ENCODE measurements around the gene HOXC10. TPM values are rescaled to one million over a fixed set of nuclear protein-coding genes. Genes with fewer than 3 reads are reported as not detected.

HOXC10 gene
- total RNA-seq, 1 donor from 2014 or later: 0.96 TPM

- Mint-ChIP-seq H3K4me1 (peaks cover 14% of the 10 kb centered on the region), H3K9me3 (no peaks in the 10 kb centered on the region), H3K27me3 (ENCODE audit: low read depth) (peaks cover 95% of the 10 kb centered on the region), H3K36me3 (peaks cover 2% of the 10 kb centered on the region), H3K27ac (peak within 1 kb of the TSS; percentile 34), H3K4me3 (peak within 1 kb of the TSS; percentile 59)
- peak; percentile 86 to 90 for DNase-seq (ENCODE audit: low spot score in 2 of 2, unreplicated experiment in 2 of 2)
- TF ChIP-seq CTCF (IDR thresholded peaks at IDR 0.05; ENCODE audit: unreplicated experiment): no peak
Measured at GRCh38 chr12:53938326-53939140, 46.4 kb upstream of the HOXC10 start, which contains the start of gene HOXC13. HOXC13 (plus strand) TSS chr12:53938831; CDS start chr12:53938907, 76 bp downstream.

- Mint-ChIP-seq H3K36me3 (peaks cover 2% of the 10 kb centered on the region), H3K4me1 (peaks cover 14% of the 10 kb centered on the region), H3K27ac (no peak overlapping the region), H3K9me3 (no peaks in the 10 kb centered on the region), H3K4me3 (peak overlapping the region; percentile 55), H3K27me3 (ENCODE audit: low read depth) (peaks cover 95% of the 10 kb centered on the region)
- peak in 1 of 2 experiments; percentile 72 for DNase-seq (ENCODE audit: low spot score in 2 of 2, unreplicated experiment in 2 of 2)
- TF ChIP-seq CTCF (IDR thresholded peaks at IDR 0.05; ENCODE audit: unreplicated experiment): no peak
Measured at GRCh38 chr12:53939141-53940108, 45.5 kb upstream of the HOXC10 start.

GRCh38 chr12:53940443-53941014, 44.4 kb upstream of the HOXC10 start:
- peaks cover 2% of the 10 kb centered on the region for H3K36me3 Mint-ChIP-seq
- H3K4me1 Mint-ChIP-seq: peaks cover 14% of the 10 kb centered on the region
- DNase-seq (ENCODE audit: low spot score in 2 of 2, unreplicated experiment in 2 of 2): no peak
- H3K9me3 Mint-ChIP-seq: no peaks in the 10 kb centered on the region
- peaks cover 95% of the 10 kb centered on the region for H3K27me3 Mint-ChIP-seq (ENCODE audit: low read depth)
- H3K4me3 Mint-ChIP-seq: peak overlapping the region; percentile 28
- no peak overlapping the region for H3K27ac Mint-ChIP-seq
- TF ChIP-seq CTCF (IDR thresholded peaks at IDR 0.05; ENCODE audit: unreplicated experiment): no peak

GRCh38 chr12:53941187-53941586, 43.8 kb upstream of the HOXC10 start:
- Mint-ChIP-seq H3K9me3 (no peaks in the 10 kb centered on the region), H3K27ac (no peak overlapping the region), H3K36me3 (peaks cover 2% of the 10 kb centered on the region), H3K4me1 (peaks cover 11% of the 10 kb centered on the region), H3K4me3 (no peak overlapping the region), H3K27me3 (ENCODE audit: low read depth) (peaks cover 95% of the 10 kb centered on the region)
- TF ChIP-seq CTCF (IDR thresholded peaks at IDR 0.05; ENCODE audit: unreplicated experiment): no peak
- no peak for DNase-seq (ENCODE audit: low spot score in 2 of 2, unreplicated experiment in 2 of 2)

- peaks cover 2% of the 10 kb centered on the region for H3K36me3 Mint-ChIP-seq
- TF ChIP-seq CTCF (IDR thresholded peaks at IDR 0.05; ENCODE audit: unreplicated experiment): no peak
- H3K4me1 Mint-ChIP-seq: peaks cover 11% of the 10 kb centered on the region
- DNase-seq (ENCODE audit: low spot score in 2 of 2, unreplicated experiment in 2 of 2): no peak
- H3K27me3 Mint-ChIP-seq (ENCODE audit: low read depth): peaks cover 95% of the 10 kb centered on the region
- H3K27ac Mint-ChIP-seq: no peak overlapping the region
- no peak overlapping the region for H3K4me3 Mint-ChIP-seq
- H3K9me3 Mint-ChIP-seq: no peaks in the 10 kb centered on the region
Measured at GRCh38 chr12:53941750-53942149, 43.2 kb upstream of the HOXC10 start.

Data from mesothelial cell of epicardium (in vitro differentiated cells).